Right kidney (tissue), 9 donors: Measurements from ENCODE around the gene UTY.

Experiments used
- DNase-seq: peaks from one replicate; pipeline ENCODE4 v3.0.0-alpha.2; 2016
- long read RNA-seq, 8 donors: transcript quantifications; one replicate each; lab custom pipeline, GENCODE V29; 2026

Gene UTY
- long read RNA-seq, donor 1, result 0 reads
- long read RNA-seq, donor 2, result 0 reads
- long read RNA-seq, donor 3, result 0 reads
- long read RNA-seq, donor 4, result 0 reads
- long read RNA-seq, donor 5, partial matches to known transcripts, result 13 of 13 reads
- long read RNA-seq, donor 5, other reads (novel, unspliced or antisense), result 0 of 13 reads
- long read RNA-seq, donor 6, result 0 reads
- long read RNA-seq, donor 7, result 0 reads
- long read RNA-seq, donor 8, result 0 reads

- DNase-seq, result peak; percentile 78
Observed at GRCh38 chrY:13479828-13480227, at the start of gene UTY. TSS of gene UTY (minus strand) at chrY:13480033. CDS start at chrY:13479665, 368 bp downstream.

GRCh38 chrY:13520474-13520873 lies 40.6 kb upstream of the UTY start:
- DNase-seq, result no peak

GRCh38 chrY:13501215-13501614 lies 21.4 kb upstream of the UTY start:
- DNase-seq, result no peak

- DNase-seq, result no peak
Observed at GRCh38 chrY:13493737-13494136, 13.9 kb upstream of the UTY start.

GRCh38 chrY:13492408-13492807 lies 12.6 kb upstream of the UTY start:
- no peak for DNase-seq

GRCh38 chrY:13488738-13489137 lies 8.9 kb upstream of the UTY start:
- no peak for DNase-seq

GRCh38 chrY:13479121-13479711 lies 617 bp downstream of the UTY start:
- DNase-seq, result peak; percentile 72

- peak; percentile 42 for DNase-seq
Observed at GRCh38 chrY:13478126-13478785, 1.6 kb downstream of the UTY start.

GRCh38 chrY:13474997-13475396 lies 4.8 kb downstream of the UTY start:
- no peak for DNase-seq

GRCh38 chrY:13451572-13451971 lies 28.3 kb downstream of the UTY start:
- DNase-seq, result no peak

- DNase-seq, result no peak
Observed at GRCh38 chrY:13450596-13451130, 29.2 kb downstream of the UTY start.

GRCh38 chrY:13445566-13445965 lies 34.3 kb downstream of the UTY start:
- DNase-seq, result no peak

- no peak for DNase-seq
Observed at GRCh38 chrY:13443146-13443545, 36.7 kb downstream of the UTY start.

- no peak for DNase-seq
Observed at GRCh38 chrY:13440811-13441210, 39.0 kb downstream of the UTY start.

- DNase-seq, result no peak
Observed at GRCh38 chrY:13435968-13436937, 43.6 kb downstream of the UTY start.

GRCh38 chrY:13435206-13435967 lies 44.4 kb downstream of the UTY start:
- DNase-seq, result no peak

GRCh38 chrY:13432293-13433025 lies 47.4 kb downstream of the UTY start:
- no peak for DNase-seq

GRCh38 chrY:13429551-13429950 lies 50.3 kb downstream of the UTY start:
- no peak for DNase-seq

GRCh38 chrY:13423281-13423732 lies 56.5 kb downstream of the UTY start:
- DNase-seq, result no peak

GRCh38 chrY:13416869-13417661 lies 62.8 kb downstream of the UTY start:
- no peak for DNase-seq
